Effector CD8-positive, alpha-beta T cell (primary cell): ENCODE results near the gene VAPA.

Experiments used
- DNase-seq: peaks from one replicate; lab custom pipeline; 2025; lab: John Stamatoyannopoulos, UW

The VAPA gene

DNA sequence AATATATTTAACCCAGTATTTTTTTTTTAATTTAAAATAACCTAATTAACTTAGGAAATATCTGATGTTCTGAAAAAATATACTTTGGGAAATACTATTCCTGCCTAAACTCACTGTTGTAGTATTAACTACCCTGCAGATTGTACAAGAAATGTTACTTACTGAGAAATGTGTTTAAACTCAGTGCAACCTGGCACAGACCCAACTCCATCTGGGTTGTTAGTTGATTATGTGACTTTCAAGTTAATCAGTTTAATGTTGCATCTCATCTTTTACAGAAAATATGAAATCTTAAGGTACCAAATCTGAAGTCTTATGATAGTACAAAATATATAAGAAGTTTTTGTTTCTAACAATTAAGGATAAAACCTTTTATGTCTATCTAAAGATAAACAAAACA is 27.3 kb downstream of the VAPA start:
- no peak for DNase-seq

DNA sequence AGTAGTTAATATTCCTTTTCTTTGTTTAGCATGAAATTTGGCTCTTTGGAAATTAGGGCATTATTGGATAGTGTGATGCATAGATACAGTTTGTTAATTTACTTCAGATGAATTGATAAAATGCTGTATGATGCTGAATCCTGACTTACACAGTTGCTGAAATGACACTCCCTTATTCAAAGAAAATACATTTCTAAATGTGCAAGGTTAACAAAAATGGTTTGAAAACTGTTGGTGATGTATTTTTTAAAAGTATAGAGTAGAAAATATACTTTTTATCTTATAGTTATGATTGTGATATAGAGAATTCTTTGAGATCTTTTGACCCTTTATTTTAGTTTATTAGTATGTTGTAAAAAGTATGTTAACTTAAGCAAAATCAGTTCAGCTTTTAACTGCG is 27.8 kb downstream of the VAPA start:
- no peak for DNase-seq

GRCh38 chr18:9943311-9943710 is 29.5 kb downstream of the VAPA start:
- no peak for DNase-seq

- no peak for DNase-seq
These were observed 31.0 kb downstream of the VAPA start for GRCh38 chr18:9944805-9945204.

- no peak for DNase-seq
These were observed 33.0 kb downstream of the VAPA start for GRCh38 chr18:9946831-9947230.

GRCh38 chr18:9947248-9947647 is 33.4 kb downstream of the VAPA start:
- DNase-seq: no peak

DNA sequence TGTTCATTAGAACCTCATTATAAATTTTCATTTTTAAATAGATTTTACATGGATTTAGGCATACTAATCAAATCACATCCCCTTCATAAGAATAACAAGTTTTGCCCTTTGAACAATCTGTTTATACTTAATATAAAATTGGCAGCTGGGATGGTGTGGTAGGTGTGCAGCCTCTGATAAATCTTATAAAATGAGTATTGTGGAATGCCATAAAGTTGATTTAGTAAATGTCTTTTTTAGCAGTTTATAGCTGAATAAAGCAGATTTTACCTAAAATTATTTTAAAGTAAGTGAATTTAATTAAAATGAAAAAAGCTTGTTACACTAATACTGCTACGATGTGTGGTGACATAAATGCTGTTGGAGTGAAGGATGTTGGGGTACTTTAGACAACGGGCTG is 35.5 kb downstream of the VAPA start:
- DNase-seq: no peak

DNA sequence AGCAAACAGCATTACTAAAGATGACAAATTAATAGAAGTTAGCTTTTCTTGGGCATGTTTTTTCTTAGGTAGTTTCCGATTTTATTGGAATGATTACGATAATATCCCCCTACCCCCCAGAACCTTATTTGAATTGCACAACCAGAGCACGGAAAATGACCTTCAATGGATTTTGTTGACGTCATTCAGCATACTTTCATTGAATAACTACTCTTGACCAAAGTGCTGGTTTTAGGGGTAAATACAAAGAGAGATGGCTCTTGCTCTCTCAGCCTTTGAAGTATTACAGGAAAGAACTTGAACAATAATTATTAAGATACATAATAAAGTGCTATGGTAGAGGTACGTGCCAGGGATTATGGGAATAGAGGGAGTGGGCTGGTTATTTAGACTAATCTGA is 36.0 kb downstream of the VAPA start:
- no peak for DNase-seq

DNA sequence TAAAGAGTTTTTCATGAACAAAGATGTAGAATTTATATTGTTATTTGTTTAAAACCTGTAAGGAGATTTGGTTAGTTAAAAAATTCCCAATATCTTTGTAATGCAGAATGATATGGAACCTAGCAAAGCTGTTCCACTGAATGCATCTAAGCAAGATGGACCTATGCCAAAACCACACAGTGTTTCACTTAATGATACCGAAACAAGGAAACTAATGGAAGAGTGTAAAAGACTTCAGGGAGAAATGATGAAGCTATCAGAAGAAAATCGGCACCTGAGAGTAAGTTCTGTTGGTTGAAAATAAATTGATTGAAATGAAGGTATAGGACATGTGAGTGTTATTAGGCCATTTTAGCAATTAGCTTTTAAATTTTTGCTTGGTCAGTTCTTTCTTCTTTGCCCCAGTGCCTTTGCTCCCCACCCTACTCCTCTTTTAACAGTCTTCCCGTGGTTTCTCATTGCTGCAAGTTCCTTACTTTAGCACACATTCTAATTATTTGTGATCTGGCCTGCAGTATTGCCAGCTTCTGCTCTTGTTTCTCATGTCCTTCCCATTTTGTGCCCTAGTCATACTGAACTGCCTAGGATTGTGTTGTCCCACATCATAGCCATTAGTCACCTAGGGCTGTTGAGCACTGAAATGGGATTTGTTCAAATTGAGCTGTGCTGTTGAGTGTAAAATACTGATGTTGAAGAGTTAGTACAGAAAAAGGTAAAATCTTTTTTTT is 36.6 kb downstream of the VAPA start:
- DNase-seq: no peak

GRCh38 chr18:9951022-9951859 is 37.4 kb downstream of the VAPA start:
- no peak for DNase-seq

DNA sequence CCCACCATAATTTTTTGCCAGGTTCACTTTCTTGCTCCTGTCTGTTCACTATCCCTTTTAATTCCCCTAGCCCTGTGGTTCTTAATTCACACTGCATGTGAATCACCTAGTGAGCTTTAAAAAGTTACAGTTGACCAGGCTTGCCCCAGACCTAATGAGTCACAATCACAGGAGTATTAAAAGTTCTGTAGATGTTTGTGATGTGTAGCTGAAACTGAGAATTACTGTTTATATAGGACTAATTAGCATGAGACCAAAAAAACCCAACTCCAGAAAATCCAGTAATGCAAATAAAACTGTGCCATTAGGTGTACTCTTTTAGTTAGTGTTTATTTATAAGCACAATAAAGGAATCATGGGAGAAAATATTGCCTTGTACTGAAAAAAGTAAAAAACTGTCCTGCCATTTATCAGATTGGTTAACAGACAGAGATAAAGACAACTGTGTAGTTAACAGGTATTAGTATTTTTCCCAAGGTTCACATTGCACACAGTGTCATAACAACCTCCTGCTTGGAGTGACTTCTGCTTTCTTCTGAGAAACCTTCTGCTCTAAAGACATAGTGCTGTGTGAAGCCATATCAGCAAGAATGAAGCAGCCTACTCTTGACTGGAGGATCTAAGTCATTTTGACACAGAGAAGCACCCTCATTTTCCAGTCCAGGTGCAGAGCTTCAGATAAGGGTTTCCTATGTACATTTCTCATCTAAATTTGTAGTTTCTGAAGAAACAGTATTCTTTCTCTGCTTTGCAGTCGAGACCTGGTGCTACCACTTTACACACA is 39.0 kb downstream of the VAPA start:
- DNase-seq: no peak

GRCh38 chr18:9958861-9959399 is 45.1 kb downstream of the VAPA start:
- no peak for DNase-seq

GRCh38 chr18:9959564-9959963 is 45.7 kb downstream of the VAPA start:
- DNase-seq: no peak

DNA sequence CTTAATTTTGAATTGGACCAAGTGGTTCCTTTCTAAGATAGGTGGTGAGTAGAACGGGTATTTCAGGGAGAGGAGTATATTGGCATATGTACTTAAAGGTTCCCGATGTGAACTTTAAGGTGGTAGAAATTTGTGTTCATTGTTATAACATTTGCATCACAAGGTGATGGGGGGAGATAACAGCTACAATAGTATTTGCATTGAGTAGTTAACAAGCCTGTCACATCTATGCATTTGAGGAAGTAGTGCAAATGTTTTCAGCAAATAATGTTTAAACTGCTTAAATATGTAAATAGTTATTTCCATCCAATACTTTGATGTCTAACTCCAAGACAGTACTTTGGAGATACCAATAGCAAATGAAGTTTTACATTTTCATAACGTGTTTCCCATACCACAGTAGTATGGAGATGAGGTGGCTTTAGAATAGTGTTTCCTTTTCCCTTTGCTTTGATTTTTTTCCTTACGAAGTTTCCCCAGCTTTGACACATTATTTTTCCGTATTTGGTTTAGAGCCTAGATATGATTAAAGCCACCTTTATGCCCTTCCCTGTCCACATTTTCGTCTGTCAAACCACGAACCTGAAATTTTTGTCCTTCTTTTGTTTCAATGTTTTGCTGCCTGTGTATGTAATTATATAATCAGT is 46.6 kb downstream of the VAPA start:
- DNase-seq: no peak

DNA sequence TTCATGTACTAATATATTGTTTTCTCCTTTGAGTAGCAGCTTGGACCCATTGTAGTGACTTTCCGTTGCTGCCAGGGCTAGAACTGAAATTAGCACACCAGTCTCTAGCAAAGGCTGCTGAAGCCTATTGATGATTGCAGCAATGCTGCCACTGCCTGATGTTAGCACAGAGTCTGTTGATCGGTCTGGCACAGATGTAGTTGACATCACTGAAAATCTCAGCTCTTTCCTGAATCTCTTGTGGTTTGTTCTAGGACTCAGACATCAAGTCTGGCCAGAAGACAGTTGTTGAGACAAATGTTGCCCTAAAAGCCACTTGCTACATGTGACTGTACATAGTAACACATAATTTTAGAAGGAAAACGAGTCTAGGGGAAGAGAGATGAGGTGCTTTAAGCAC is 47.2 kb downstream of the VAPA start:
- DNase-seq: no peak

- no peak for DNase-seq
These were observed 52.2 kb downstream of the VAPA start for GRCh38 chr18:9965711-9966624.

GRCh38 chr18:9968081-9968848 is 54.4 kb downstream of the VAPA start:
- no peak for DNase-seq

DNA sequence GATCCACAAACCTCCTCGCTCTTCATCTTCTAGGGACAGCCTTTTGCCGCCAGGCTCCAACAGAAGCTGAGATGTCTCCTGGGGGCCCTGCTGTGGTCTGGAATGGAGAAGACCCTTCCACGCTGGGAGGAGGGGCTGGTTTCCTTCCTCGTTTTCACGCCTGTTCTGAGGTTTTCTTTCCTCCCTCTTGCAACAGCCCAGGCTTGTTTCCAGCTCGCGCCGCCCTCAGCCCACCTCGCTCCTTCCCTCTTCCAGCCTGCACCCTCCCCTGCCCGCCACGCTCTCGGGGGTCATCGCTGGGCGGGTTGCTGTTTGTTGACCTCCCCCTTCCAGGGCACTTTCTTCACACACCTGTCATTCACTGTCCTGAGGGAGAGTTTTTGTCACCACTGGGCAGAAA is 55.4 kb downstream of the VAPA start:
- no peak for DNase-seq

GRCh38 chr18:9971313-9971920 is 57.6 kb downstream of the VAPA start:
- peak; percentile 53 for DNase-seq

DNA sequence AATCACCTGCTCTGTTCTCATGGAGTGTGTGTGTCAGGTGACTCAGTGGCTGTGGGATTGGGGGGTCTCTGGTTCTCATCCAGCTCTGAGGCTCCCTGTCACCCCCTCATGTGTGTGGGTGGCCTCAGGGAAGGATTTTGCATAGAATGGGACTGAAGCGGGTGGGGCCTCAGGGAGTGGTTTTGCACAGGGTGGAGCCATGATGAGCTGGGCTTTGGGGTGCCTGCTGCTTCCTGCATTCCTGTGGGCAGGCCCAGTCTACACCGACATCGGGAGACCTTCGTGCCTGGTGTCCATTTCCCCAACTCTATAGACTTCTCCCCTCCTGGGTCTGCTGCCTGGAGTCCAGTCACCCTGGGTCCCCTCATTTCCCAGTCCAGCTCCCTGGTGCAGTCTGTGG is 59.7 kb downstream of the VAPA start:
- no peak for DNase-seq
